HG03469 (cell line): Measurements from ENCODE around the gene CELF1.
A peak's percentile ranks its signal among the peaks of the same experiment; 100 is the strongest.
"Not testable (repeated sequence)": the region's sequence is repeated elsewhere in the genome, so short reads cannot be mapped to it uniquely, and the experiment has no call there.

Source experiments
- ATAC-seq: cut with Tn5 transposase; IDR thresholded peaks from one replicate; pipeline ENCODE4 v1.9.1; 2021; ENCODE audit warnings: mild to moderate bottlenecking, moderate library complexity, moderate number of reproducible peaks; ENCODE audit not compliant: unreplicated experiment

The CELF1 gene

DNA sequence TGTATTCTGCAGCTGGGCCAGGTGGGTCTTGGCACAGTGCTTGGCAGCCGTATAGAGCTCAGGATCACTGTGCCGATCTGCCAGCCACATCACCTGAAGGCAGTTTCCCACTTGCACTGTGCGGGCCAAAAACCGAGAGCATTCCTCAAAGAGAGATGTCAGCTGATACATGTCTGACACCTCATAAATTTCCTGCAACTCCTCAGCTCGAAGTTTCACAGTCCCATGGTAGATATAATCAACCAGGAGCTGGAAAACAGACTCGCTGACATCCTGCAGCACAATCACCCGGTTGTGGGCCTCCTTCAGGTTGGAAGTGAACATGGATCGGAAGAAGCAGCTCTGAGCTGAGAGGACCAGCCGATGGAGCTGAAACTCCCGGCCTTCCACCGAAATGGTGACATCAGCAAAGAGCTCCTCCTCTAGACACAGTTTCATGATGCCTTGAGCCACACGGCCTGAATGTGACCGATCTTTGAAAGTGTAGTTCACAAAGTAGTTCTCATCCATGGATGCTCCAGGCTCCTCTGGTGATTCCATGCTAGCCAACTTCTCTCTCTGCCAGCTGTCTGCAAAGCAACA is 24.6 kb upstream of the CELF1 start:
- no peak for ATAC-seq

- no peak for ATAC-seq
Measured at GRCh38 chr11:47573321-47573720, 20.4 kb upstream of the CELF1 start.

- ATAC-seq: no peak
Measured at GRCh38 chr11:47572715-47573255, 19.9 kb upstream of the CELF1 start.

DNA sequence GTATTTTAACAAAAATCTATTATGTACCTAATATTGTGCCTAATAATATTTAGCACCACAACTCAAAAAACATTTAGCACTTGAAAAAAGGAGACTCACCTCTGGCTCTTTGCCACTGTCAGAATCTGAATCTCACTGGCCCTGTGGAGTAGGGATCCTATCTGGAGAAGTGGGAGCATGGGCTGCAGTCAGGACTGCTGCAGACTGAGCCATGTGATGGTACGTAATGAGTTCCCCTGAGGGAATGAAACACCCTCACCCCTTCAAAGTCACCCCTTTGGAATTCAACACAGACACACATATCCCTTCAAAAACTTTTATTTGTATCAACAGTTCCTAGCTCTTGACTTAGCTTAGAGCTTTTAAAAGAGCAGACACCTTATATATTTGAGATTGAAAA is 19.0 kb upstream of the CELF1 start:
- no peak for ATAC-seq

- no peak for ATAC-seq
Measured at GRCh38 chr11:47571357-47571729, 18.4 kb upstream of the CELF1 start.

GRCh38 chr11:47570651-47571356 is 17.9 kb upstream of the CELF1 start:
- ATAC-seq: no peak

DNA sequence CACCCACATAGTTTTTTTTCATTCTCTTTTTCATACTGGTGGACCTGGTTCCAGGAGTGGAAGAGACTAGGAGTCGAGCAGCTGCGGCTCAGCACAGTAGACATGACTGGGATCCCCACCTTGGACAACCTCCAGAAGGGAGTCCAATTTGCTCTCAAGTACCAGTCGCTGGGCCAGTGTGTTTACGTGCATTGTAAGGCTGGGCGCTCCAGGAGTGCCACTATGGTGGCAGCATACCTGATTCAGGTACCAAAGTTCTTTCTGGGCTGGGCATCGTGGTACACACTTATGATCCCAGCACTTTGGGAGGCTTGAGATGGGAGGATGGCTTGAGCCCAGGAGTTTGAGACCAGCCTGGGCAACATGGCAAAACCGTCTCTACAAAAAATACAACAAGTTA is 16.7 kb upstream of the CELF1 start:
- ATAC-seq: no peak

DNA sequence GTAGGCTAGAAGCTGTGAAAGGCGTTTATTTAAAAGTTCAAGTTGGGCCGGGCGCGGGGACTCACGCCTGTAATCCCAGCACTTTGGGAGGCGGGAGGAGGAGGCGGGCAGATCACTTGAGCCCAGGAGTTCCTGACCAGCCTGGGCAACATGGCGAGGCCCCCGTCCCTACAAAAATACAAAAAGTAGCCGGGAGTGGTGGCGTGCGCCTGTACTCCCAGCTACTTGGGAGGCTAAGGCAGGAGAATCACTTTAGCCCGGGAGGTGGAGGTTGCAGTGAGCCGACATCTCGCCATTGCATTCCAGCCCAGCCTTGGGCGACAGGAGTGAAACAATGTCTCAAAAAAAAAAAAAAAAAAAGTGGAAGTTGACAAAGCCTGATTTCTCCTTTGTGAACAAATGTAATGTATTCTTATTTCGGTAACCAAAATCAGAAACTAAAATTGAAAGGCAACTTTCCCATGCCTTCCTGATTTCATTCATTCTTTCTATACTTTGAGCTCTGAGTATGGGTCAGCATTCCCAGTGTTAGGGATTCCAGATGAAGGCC is 13.3 kb upstream of the CELF1 start:
- ATAC-seq: no peak

- ATAC-seq: peak; percentile 77
Measured at GRCh38 chr11:47565340-47566148, 12.6 kb upstream of the CELF1 start, which contains the start of gene PTPMT1. PTPMT1 (plus strand) TSS chr11:47565599; CDS start chr11:47565623, 24 bp downstream.

DNA sequence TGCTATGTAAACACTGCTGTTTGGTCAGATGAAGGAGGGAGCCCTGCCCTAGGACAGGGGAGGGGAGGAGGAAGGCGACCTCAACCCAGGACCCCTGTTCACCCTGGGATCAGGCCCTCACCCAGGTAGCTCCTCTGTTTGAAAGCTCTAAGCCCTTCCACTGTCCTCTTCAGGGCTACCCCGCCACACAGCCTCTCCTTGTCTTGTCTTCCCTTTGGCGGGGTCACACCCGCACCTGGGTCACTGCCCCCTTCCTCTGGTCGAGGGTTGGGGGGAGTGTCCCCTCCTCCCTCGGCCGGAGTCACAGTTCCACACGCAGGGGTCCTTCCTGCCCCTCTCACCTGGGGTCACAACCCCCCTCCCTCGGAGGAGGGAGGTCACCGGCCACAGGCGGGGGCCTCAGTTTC is 12.0 kb upstream of the CELF1 start:
- no peak for ATAC-seq

- ATAC-seq: not testable (repeated sequence)
Measured at GRCh38 chr11:47564366-47564765, 11.4 kb upstream of the CELF1 start.

GRCh38 chr11:47562393-47562792 is 9.5 kb upstream of the CELF1 start:
- ATAC-seq: not testable (repeated sequence)

DNA sequence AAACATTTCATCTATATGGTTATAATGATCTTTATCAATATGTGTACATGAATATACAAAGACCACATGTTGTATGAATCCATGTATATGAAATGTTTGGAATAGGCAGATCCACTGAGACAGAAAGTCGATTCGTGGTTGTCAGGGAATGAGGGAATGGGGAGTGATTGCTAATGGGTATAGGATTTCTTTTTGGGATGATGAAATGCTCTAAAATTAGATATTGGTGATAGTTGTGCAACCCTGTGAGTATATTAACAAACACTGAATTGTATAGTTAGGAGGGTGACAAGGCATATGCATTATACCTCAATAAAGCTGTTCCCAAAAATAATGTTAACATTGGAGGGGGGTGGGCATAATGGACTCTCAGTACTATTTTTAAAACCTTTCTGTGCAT is 7.5 kb upstream of the CELF1 start:
- ATAC-seq: no peak

- no peak for ATAC-seq
Measured at GRCh38 chr11:47558695-47559094, 5.8 kb upstream of the CELF1 start.

- ATAC-seq: not testable (repeated sequence)
Measured at GRCh38 chr11:47557004-47557403, 4.1 kb upstream of the CELF1 start.

GRCh38 chr11:47553406-47553743 is 443 bp upstream of the CELF1 start:
- no peak for ATAC-seq

GRCh38 chr11:47552056-47552565 is 821 bp downstream of the CELF1 start:
- no peak for ATAC-seq

- no peak for ATAC-seq
Measured at GRCh38 chr11:47551086-47551485, 1.8 kb downstream of the CELF1 start.

DNA sequence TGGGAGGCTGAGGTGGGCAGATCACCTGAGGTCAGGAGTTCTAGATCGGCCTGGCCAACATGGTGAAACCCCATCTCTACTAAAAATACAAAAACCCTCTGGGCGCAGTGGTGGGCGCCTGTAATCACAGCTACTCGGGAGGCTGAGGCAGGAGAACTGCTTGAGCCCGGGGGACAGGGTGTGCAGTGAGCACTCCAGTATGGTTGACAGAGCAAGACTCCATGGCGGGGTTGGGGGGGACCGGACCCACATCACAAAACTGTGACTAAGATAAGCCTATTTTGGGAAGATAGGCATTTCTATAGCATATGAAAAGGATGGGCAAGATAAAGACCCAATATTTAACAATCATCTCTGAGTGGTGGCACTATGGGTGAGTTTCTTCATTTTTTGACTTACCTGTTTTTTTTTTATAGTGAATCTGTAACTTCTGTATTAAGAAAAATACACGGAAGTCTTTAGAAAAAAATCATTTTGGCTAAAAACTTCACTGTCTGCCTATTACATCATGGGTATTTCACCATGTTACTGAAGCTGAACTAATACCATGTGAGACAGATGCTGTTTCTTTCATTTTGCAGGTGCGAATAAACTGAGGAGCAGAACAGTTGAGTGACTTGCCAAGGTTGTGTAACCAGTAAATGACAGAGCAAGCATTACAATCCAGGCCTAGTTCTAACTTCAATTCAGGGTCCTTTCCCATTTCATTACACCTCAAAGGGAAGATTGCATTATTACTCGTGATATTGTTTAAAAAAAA is 2.5 kb downstream of the CELF1 start:
- ATAC-seq: no peak

- ATAC-seq: not testable (repeated sequence)
Measured at GRCh38 chr11:47546274-47546673, 6.7 kb downstream of the CELF1 start.
